Osteocyte (in vitro differentiated cells): ENCODE data around the gene ADRM1. TPM values are rescaled to one million over a fixed set of nuclear protein-coding genes. Genes with fewer than 3 reads are reported as not detected.

Experiments
- DNase-seq: peaks from one replicate; pipeline ENCODE4 v3.0.0; 2021; ENCODE audit warnings: mixed read lengths; ENCODE audit not compliant: unreplicated experiment; ENCODE audit errors: extremely low spot score
- H3K27ac Mint-ChIP-seq: one replicate; pipeline ENCODE4 v1.8.0; 2021; ENCODE audit warnings: mild to moderate bottlenecking, mixed read lengths; ENCODE audit not compliant: unreplicated experiment
- H3K27me3 Mint-ChIP-seq: one replicate; pipeline ENCODE4 v1.8.0; 2021; ENCODE audit warnings: mixed read lengths; ENCODE audit not compliant: unreplicated experiment
- H3K36me3 Mint-ChIP-seq: one replicate; pipeline ENCODE4 v1.8.0; 2021; ENCODE audit warnings: mixed read lengths; ENCODE audit not compliant: unreplicated experiment
- H3K4me1 Mint-ChIP-seq: one replicate; pipeline ENCODE4 v1.8.0; 2021; ENCODE audit warnings: mixed read lengths; ENCODE audit not compliant: unreplicated experiment
- H3K4me3 Mint-ChIP-seq: one replicate; pipeline ENCODE4 v1.8.0; 2021; ENCODE audit warnings: mild to moderate bottlenecking, moderate library complexity, mixed read lengths; ENCODE audit not compliant: unreplicated experiment
- H3K9me3 Mint-ChIP-seq: one replicate; pipeline ENCODE4 v1.8.0; 2021; ENCODE audit warnings: mixed read lengths; ENCODE audit not compliant: unreplicated experiment
- CTCF ChIP-seq: fragments of 200-600 bp; sonication (generic); IDR thresholded peaks from 2 replicates; pipeline ENCODE4 v1.5.0; 2021; ENCODE audit warnings: antibody characterized with exemption, mild to moderate bottlenecking, moderate library complexity
- total RNA-seq: library from RNA; stranded (reverse); gene quantifications from 2 replicates; pipeline ENCODE4 v1.2.1, GENCODE V29; 2021

The ADRM1 gene
- total RNA-seq, 1 donor from 2014 or later, result 83.9 TPM

- Mint-ChIP-seq H3K27ac (no peak overlapping the region), H3K36me3 (peaks cover 38% of the 10 kb centered on the region), H3K9me3 (no peaks in the 10 kb centered on the region), H3K27me3 (no peaks in the 10 kb centered on the region), H3K4me1 (no peaks in the 10 kb centered on the region), H3K4me3 (no peak overlapping the region)
- TF ChIP-seq CTCF, result no peak
- no peak for DNase-seq
These were observed 35.5 kb downstream of the ADRM1 start for GRCh38 chr20:62338294-62338620.

GRCh38 chr20:62339647-62340062 is 36.9 kb downstream of the ADRM1 start:
- DNase-seq, result no peak
- no peaks in the 10 kb centered on the region for H3K27me3 Mint-ChIP-seq
- no peak for TF ChIP-seq CTCF
- H3K36me3 Mint-ChIP-seq, result peaks cover 40% of the 10 kb centered on the region
- H3K4me1 Mint-ChIP-seq, result no peaks in the 10 kb centered on the region
- H3K4me3 Mint-ChIP-seq, result no peak overlapping the region
- no peak overlapping the region for H3K27ac Mint-ChIP-seq
- H3K9me3 Mint-ChIP-seq, result no peaks in the 10 kb centered on the region

GRCh38 chr20:62342910-62343309 is 40.1 kb downstream of the ADRM1 start:
- no peaks in the 10 kb centered on the region for H3K9me3 Mint-ChIP-seq
- no peak for DNase-seq
- H3K27me3 Mint-ChIP-seq, result no peaks in the 10 kb centered on the region
- H3K36me3 Mint-ChIP-seq, result peaks cover 35% of the 10 kb centered on the region
- no peak for TF ChIP-seq CTCF
- H3K27ac Mint-ChIP-seq, result no peak overlapping the region
- H3K4me1 Mint-ChIP-seq, result no peaks in the 10 kb centered on the region
- no peak overlapping the region for H3K4me3 Mint-ChIP-seq

GRCh38 chr20:62344092-62344491 is 41.3 kb downstream of the ADRM1 start:
- no peak for DNase-seq
- H3K27me3 Mint-ChIP-seq, result no peaks in the 10 kb centered on the region
- no peak overlapping the region for H3K4me3 Mint-ChIP-seq
- H3K4me1 Mint-ChIP-seq, result no peaks in the 10 kb centered on the region
- no peak for TF ChIP-seq CTCF
- no peak overlapping the region for H3K27ac Mint-ChIP-seq
- no peaks in the 10 kb centered on the region for H3K9me3 Mint-ChIP-seq
- peaks cover 37% of the 10 kb centered on the region for H3K36me3 Mint-ChIP-seq

GRCh38 chr20:62344782-62345181 is 42.0 kb downstream of the ADRM1 start:
- Mint-ChIP-seq H3K27ac (no peak overlapping the region), H3K27me3 (no peaks in the 10 kb centered on the region), H3K4me3 (no peak overlapping the region), H3K4me1 (no peaks in the 10 kb centered on the region), H3K9me3 (no peaks in the 10 kb centered on the region), H3K36me3 (peaks cover 34% of the 10 kb centered on the region)
- no peak for DNase-seq
- TF ChIP-seq CTCF, result no peak
